Activated naive CD4-positive, alpha-beta T cell (primary cell): Measurements from ENCODE around the gene TNFRSF8.

ENCODE experiments used
- DNase-seq, 4 experiments: peaks; one replicate each; lab custom pipeline; 2025; lab: John Stamatoyannopoulos, UW

TNFRSF8 gene

GRCh38 chr1:12158357-12159092 lies 95.4 kb downstream of the TNFRSF8 start:
- DNase-seq = no peak

- DNase-seq = peak in 2 of 4 experiments; percentile 39 to 65
These were observed 96.7 kb downstream of the TNFRSF8 start for GRCh38 chr1:12159816-12160215.

DNA sequence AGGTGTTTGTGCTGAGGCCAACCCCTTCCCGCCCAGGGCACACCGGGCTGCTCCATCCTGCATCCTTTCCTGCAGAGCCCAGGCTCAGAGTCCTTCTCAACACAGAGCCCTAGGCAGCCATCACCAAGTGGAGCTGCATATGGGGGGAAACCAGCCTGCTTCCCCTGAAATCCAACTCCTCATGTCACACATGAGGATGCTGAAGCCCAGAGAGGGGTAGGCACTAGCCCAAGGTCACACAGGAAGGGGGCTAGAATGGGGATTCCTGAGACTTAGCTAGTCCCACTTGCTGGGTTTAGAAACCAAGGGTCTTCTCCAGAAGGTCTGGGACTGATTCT lies 98.2 kb downstream of the TNFRSF8 start:
- DNase-seq = no peak

GRCh38 chr1:12161662-12162458 lies 98.8 kb downstream of the TNFRSF8 start:
- peak in 2 of 4 experiments; percentile 33 to 37 for DNase-seq

GRCh38 chr1:12162459-12163137 lies 99.5 kb downstream of the TNFRSF8 start:
- DNase-seq = no peak

- no peak for DNase-seq
These were observed 100.1 kb downstream of the TNFRSF8 start for GRCh38 chr1:12163210-12163609.

GRCh38 chr1:12164210-12164609 lies 101.1 kb downstream of the TNFRSF8 start:
- no peak for DNase-seq

- DNase-seq = no peak
These were observed 102.2 kb downstream of the TNFRSF8 start for GRCh38 chr1:12165342-12165741.

- DNase-seq = peak in 3 of 4 experiments; percentile 24 to 59 (median 25)
These were observed 103.9 kb downstream of the TNFRSF8 start, which contains the start of gene TNFRSF1B for GRCh38 chr1:12166834-12167492. TSS of gene TNFRSF1B (plus strand) at chr1:12166991. CDS start at chr1:12167092, 101 bp downstream.

DNA sequence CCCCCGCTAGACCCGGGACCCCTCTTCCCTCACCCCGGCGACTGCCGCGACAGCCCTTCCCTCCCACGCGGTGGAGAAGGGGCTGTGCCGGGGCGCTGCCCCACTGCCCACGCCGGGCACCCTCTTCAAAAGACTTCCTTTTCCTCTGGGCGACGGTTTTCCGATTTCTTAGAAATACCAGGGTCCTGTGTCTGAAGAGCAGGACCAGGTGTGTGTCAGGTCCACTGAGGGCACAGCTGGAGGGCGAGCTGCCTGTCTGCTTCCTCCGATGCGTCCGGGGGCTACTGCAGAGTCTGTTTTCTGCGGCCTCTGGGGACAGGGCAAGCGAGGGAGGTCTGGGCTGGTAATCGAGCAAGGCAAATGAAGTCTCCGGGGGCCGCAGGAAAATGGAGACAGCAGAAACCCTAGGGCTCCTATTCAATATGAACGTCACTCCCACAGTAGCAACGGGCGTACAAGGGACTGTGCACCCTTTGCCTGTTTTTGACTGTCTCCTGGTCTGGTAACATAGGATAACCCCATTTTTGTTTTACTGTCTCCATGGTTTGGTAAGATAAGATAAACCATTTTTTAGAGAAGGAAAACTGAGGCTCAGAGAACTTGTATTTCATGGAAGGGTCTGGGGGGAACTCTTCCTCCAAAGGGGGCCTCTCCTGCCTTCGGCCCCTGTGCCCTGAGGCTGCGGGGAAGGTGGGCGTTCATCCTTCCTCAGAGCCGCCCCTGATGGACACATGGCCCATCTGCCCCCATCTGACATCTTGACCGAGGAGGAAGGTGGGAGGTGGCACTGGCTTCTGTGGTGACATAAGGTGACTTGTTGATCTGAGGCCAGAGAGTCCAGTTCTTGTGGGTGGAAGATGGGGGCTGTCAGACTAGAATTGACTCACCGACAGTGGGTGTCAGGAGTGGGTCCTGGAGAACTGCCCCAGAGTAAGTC lies 104.7 kb downstream of the TNFRSF8 start:
- no peak for DNase-seq

DNA sequence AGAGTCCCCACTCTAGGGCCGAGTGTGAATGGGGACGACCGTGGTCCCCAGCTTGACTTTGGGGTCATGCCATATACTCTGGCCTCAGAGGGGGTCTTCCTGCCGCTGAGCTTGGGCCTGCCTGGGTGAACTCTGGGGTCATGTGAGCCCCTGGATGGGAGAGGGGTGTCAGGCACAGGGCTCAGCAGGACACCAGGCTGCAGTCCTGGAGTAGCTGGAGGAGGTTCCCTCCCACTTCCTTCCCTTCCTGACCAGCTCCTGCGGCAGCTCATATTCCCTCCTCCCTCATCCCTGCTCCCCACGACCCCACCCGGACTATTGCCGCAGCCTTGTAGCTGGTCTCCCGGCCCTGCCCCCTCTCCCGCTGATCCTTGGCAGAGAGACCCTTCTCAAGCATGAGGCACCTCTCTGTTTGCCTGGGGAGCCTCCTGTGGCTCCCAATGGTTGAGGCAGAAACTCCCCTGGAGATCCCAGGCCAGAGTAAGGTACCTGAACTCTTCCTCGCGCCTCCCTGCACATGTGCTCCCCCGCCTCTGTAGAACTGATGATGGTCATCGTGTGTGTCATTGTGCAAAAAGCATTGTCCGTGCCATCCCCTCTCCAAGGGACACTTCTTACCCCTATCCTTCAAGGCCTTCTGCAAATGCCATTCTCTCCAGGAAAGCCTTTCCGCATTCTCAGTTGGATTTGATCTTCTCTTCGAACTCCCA lies 105.5 kb downstream of the TNFRSF8 start:
- DNase-seq = no peak

DNA sequence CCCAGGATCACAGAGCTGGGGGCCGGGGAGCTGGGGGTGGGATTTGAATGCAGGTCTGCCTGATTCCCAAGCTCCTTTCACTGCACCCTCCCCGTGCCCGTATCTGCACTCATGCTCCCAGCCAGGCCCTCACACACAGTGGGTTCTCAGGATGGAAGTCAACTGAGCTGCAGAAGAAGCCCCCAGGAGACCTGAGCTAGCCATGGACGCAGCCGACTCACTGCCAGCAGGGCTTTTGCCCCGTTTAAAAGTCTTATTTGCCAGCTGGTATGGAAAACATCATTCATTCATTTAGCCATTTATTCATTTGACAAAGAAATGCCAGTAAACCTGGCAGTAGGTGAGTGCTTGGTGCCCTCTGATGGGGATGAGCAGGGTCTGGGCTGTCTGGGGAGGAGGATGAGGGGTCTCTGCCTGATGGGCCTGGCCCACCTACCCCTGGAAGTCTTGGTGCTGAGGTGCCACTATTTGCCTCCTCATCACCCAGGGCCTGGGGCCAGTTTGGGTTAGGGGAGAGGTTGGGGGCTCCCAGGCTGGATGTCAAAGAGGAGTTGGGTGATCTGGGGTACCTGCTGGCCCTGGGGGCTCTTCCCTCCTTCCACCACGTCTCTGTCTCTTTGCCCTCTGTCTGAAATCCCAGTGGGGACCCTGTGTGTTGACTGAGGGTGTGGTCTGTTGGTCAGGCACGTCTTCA lies 106.5 kb downstream of the TNFRSF8 start:
- no peak for DNase-seq

- DNase-seq = no peak
These were observed 107.2 kb downstream of the TNFRSF8 start for GRCh38 chr1:12170263-12170671.

GRCh38 chr1:12171206-12172041 lies 108.3 kb downstream of the TNFRSF8 start:
- DNase-seq = no peak

- no peak for DNase-seq
These were observed 109.1 kb downstream of the TNFRSF8 start for GRCh38 chr1:12172042-12172851.

GRCh38 chr1:12173041-12173509 lies 110.0 kb downstream of the TNFRSF8 start:
- DNase-seq = no peak

- DNase-seq = peak; percentile 27 to 73 (median 46)
These were observed 110.6 kb downstream of the TNFRSF8 start for GRCh38 chr1:12173631-12174121.
